Measurements from ENCODE around the gene DNAH11. TPM values are rescaled to one million over a fixed set of nuclear protein-coding genes. Genes with fewer than 3 reads are reported as not detected.

Gene DNAH11
- total RNA-seq, 1 experiment from 2014 or later = 10.7 TPM

- no peak for DNase-seq (ENCODE audit: low read depth)
Observed at GRCh38 chr7:21768279-21768678, 225.4 kb downstream of the DNAH11 start.

- no peak for DNase-seq (ENCODE audit: low read depth)
Observed at GRCh38 chr7:21771266-21771665, 228.4 kb downstream of the DNAH11 start.

DNA sequence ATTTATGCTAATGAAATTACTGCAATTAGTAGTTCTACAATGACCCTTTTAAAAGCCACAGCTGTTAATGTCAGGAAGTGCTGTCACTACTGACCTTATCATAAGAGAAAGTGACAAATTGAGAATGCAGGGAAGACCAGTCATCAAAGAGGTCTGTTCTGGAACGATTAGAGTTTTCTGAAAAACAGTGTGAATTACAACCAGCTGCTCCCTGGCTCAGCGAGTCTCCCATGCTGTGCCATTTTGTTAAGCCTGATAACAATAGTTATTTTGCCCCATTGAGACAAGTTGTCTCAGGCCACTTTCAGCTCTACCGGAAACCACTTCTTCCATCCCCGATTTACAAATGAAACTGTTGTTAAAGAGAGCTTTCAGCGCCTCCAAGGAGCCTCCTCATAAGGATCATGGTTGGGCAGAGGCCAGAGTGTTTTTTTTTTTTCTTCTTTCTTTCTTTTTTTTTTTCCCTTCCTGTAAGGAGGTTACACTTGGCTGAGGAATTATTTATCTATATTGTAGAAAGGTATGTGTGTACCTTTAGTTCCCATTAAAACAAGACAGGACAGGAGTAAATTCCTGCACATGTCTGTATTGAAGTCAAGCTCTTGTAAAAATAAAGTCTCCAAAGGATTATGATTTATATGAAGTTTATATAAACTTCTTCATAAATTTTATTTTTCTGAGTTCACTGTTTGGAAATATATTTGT lies 229.2 kb downstream of the DNAH11 start:
- DNase-seq (ENCODE audit: low read depth) = no peak

DNA sequence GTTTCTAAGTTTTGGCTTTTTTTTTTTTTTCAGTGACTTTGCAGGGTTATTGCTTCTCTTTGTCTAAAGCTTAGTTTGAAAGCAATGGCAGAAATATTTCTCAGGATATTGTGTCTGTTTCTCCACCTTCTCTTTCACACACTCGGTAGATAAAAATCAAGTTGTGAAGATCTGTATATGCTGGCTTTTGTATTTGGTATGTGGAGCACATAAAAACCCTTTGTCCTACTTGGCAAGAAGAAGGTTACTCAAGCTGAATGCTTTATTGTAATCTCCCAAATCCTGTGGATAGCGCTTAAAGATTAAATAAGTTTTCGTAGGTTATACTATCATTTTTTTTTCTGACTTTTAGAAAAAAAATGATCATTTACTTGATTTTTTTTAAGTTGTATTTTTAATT lies 230.5 kb downstream of the DNAH11 start:
- no peak for DNase-seq (ENCODE audit: low read depth)

GRCh38 chr7:21777921-21778320 lies 235.1 kb downstream of the DNAH11 start:
- no peak for DNase-seq (ENCODE audit: low read depth)

GRCh38 chr7:21778953-21779352 lies 236.1 kb downstream of the DNAH11 start:
- DNase-seq (ENCODE audit: low read depth) = no peak

- DNase-seq (ENCODE audit: low read depth) = no peak
Observed at GRCh38 chr7:21782996-21783395, 240.2 kb downstream of the DNAH11 start.

GRCh38 chr7:21784989-21785388 lies 242.2 kb downstream of the DNAH11 start:
- no peak for DNase-seq (ENCODE audit: low read depth)

- no peak for DNase-seq (ENCODE audit: low read depth)
Observed at GRCh38 chr7:21805791-21806190, 263.0 kb downstream of the DNAH11 start.

DNA sequence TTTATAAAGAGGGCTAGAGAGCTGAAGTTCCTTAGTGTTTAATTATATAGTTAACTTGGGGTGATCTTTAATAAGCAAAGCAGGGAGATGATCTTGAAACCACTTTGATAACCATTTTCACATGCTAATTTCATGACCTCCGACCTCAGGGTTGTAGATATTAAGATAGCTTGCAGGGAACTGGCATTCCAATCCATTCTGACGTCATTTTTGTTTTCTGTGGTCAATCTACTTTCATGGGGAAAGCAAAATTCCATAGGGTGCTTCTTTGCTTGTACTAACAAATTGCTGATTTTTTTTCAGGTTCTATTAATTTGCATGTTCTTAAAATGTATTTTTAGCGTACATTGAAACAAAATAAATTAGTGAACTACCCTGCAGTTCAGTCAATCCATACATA lies 263.5 kb downstream of the DNAH11 start:
- no peak for DNase-seq (ENCODE audit: low read depth)

DNA sequence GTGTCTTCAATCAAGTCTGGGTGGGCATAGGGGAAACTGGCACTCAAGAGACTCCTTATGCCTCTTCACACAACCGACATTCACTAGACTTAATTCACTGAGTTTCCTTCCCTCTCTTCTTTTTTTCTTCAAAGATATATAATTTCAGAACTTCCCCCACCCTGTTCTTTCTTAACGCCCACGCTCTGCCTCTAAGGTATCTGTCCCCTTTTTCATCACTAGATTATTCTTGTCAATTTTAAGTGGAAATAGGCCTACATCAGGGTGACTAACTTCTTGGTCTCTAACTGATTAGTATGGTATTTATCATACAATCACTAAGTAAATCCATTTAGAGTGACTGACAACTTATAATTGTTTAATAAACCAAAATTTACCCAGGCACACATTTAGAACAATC lies 276.2 kb downstream of the DNAH11 start:
- DNase-seq (ENCODE audit: low read depth) = no peak

DNA sequence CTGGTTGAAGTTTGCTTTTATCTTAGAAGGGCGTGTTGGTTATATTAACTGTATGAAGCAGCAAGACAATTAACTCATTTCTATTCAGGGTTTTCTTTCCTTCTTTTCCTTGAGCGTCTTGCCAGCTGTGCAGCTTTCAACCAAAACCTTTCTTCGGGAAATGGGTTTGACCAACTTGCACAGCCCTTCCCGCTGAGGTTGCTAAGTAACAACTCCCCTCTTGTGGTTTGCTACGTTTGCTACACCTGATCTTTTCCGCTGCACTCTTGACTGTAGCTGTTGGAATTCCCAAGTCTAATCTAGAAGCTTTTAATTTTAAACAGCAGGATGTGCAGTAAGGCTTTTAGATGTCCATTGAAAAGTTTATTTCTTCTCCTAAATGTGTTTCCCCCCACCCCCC lies 286.0 kb downstream of the DNAH11 start:
- DNase-seq (ENCODE audit: low read depth) = no peak

DNA sequence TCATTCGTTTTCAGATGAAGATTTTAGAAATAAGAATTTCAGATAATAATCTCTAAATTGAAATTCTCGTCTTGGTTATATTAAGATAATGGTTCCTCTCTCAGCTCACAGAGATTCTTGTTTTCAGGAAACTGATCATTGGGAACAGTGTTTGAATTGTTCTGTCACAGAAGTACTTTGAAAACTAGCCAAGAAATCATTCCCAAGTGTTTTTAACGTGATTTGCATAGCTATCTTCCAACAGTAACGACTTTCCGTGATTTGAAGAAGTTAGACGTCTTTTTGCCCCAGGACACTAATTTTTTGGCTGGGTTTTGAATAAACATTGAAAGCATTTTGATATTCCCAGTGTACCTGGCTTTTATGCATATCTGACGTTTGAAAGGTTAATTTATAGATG lies 286.9 kb downstream of the DNAH11 start:
- no peak for DNase-seq (ENCODE audit: low read depth)

DNA sequence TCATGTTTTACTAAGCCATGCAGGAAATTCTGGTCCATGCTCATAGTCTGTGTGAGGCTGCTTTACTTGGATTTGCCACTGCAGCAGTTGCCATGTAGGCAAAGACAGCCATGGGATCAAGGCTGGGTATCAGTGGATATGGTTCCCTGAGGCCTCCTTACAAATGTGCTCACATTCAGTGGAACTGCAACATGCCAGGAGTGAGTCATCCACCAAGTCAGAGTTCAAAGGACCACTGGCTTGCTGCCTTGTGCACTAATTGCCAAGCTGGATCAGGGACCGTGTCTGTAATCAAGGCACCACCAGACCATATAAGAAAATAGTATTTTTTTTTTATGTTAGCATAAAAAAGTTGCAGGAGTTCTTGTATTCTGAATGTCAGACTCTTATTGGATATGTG lies 301.9 kb downstream of the DNAH11 start:
- DNase-seq (ENCODE audit: low read depth) = peak; percentile 48

GRCh38 chr7:21850531-21851285 lies 307.9 kb downstream of the DNAH11 start:
- peak; percentile 89 for DNase-seq (ENCODE audit: low read depth)

GRCh38 chr7:21851559-21851967 lies 308.7 kb downstream of the DNAH11 start:
- DNase-seq (ENCODE audit: low read depth) = peak; percentile 46

- DNase-seq (ENCODE audit: low read depth) = peak; percentile 85
Observed at GRCh38 chr7:21865631-21866204, 322.9 kb downstream of the DNAH11 start.

- no peak for DNase-seq (ENCODE audit: low read depth)
Observed at GRCh38 chr7:21866731-21867130, 323.9 kb downstream of the DNAH11 start.

DNA sequence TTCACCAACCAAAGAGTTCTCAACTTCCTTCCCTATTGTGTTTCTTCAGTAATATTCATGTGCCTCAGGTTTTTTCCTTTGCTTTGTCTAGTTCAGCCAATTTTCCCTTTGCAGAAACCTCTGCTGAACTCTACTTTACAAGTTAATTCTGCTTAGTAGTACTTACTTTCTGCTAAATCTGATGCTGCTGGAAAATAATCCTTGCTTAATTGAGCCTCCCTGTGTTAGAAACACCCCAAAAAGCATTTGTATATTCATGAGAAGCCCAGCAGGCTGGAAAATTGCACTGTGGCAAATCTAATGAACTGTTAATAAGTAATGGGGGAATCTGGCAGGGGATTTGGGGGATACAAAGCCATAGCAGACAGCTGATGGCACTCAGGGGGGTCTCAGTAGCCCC lies 324.4 kb downstream of the DNAH11 start:
- DNase-seq (ENCODE audit: low read depth) = no peak

DNA sequence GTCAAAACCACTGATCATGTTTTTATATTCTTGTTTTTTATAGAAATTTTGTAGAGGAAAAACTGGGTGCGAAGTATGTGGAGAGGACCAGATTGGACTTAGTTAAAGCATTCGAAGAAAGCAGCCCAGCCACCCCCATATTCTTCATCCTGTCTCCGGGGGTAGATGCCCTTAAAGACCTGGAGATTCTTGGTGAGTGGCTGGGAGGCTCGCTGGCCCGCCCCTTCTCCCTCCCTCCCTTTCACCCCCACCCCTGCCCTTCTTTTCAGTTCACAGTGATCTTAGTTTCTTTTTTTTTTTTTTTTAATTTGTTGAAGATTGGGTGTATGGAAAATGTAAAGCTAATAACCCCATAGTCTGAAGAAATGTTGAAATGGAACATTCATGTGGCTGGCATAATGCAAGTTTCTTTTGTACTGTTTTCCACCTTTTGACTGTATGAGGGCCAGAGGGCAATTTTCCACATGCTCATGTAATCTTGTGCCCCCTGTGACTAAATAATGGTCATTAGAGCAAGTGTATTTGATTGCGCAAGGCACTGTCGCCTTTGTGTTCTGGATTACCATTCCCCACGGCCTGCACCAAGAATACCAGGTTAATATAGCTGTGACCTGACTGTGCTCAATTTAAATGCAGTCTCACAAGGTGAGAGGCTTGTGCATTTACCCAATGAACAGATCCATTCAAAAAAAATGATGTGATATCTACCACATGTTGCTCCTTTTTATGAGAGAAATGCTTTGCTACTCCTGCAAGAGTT lies 325.2 kb downstream of the DNAH11 start:
- DNase-seq (ENCODE audit: low read depth) = no peak

GRCh38 chr7:21868576-21868850 lies 325.7 kb downstream of the DNAH11 start:
- peak; percentile 33 for DNase-seq (ENCODE audit: low read depth)

DNA sequence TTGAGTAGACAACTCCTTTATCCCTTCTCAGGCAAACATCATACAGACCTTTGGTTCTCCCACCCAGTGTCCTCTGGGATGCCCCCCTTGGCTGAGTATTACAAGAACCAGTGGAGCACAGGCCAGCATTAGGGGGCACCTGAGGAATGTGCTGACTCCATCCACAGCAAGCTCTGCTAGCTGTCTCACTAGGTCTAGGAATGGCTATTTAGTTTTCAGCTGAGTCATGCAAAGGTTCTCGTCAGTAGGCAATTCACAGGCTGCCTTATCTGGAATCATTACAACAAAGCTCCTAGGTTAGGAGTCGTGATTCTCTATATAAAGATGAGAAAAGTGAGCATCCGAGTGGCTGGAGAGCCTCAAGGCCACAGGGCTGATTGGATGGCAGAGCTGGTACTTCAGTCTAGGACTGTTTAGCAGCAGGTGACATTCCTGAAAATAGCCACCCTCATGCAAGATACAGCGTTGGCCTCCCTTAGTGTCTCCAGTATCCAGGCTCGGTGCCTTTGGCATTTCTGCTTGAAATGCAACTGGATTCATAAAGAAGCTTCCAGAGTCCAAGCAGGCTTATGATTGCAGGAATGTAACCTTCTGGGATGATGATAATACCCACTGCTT lies 327.1 kb downstream of the DNAH11 start:
- DNase-seq (ENCODE audit: low read depth) = peak; percentile 30
